Head of caudate nucleus (tissue), 42 donors: Measurements from ENCODE around the gene LRRC8A.
A peak's percentile ranks its signal among the peaks of the same experiment; 100 is the strongest.

ENCODE experiments used
- DNase-seq, 42 donors: peaks; one replicate each; pipeline versions ENCODE4 v3.0.0 to v3.0.0-alpha.2; 2020 to 2021; ENCODE audit warnings: mixed read lengths in 7 of 42
- intact Hi-C: fragments of 100-400 bp; cut with DNase I; formaldehyde crosslinking; loops from one replicate; pipeline ENCODE4 v1.15.0; 2022

The LRRC8A gene

DNA sequence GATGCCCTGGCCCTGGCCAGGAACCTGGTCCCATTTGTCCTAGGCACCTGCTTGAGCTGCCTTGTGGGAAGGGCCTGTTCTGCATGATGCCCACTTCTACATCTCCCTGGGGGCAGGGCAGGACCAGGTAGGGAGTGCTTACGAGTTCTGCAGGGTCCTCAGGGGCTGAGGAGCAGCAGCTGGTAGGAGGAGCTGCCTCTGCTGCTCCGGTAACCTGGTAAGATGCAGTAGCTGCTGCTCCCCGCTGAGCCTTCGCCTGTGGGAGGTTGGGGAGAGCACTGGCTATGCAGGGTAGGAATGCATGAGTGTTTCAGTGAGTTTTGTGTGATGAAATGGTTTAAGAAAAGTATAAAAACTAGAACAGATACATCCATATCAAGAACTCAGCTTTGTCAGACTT is 13.6 kb downstream of the LRRC8A start:
- intact Hi-C loops: no loop called here
- peak in 30 of 42 donors; percentile 30 to 81 (median 60) for DNase-seq

- no peak for DNase-seq
- intact Hi-C loops: no loop called here
These were observed 16.4 kb downstream of the LRRC8A start for GRCh38 chr9:128898382-128898781.

DNA sequence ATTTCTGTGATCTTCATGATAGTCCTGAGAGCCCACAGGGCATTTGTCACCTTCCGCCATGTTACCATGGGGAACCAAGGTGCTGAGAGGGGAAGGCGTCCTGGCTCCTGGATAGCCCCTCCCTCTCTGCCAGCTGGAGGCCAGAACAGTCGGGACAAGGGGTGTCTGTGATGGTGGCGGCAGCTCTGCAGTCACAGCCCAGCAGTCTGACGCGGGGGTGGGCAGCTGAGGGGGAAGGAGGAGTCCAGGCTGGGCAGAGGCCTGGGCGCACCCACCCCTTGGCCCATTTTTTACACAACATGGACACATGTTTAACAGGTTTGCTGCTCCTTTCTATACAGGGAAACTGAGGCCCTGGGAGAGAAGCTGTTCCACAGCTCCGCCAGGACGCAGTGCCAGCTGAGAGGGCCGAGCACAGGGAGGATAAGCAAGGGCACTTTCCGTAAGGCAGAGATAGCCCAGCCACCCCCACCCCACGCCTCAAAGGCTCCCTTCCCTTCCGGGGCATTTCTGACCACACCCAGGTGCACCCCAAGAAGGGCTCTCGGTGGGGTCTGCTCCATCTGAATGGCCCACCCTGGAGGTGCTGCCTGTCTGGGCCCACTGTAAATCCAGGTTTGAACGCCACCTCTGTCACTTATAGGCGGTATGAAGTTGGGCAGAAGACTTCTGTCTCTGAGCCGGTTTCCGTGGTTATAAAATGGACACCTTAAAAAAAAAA is 17.1 kb downstream of the LRRC8A start:
- DNase-seq: peak in 28 of 42 donors; percentile 33 to 79 (median 53)
- intact Hi-C loops: no loop called here

DNA sequence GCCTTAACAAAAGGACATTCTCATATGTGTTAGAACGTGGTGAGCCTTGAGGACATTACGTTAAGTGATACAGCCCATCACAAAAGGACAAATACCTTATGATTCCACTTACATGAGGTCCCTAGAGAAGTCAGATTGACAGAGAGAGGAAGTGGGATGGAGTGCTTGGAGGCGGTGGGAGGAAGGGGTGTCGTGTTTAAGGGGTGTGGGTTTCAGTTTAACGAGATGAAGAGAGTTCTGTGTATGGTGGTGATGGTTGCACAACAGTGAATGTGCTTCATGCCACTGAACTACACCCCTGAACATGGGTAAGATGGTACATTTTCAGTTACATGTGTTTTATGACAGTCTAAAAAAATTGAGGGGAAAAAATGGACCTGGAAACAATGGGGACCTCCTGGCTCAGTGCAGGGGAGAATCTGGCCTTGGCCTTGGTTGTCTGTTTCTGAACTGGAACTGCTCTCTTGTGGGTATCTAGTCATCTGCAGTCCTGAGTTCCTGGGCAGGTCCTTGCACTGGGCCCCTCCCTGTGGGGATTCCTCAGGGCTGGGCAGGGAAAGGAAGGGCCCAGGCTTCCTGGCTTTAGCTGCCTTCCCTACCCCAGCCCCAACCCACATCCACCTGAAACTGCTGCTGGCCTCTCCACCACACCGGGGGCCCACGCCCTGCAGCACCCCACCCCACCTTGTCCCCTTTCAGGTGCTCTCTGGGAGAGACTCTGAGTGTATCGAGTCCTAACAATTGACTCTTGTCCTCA is 17.8 kb downstream of the LRRC8A start:
- intact Hi-C loops: no loop called here
- no peak for DNase-seq

DNA sequence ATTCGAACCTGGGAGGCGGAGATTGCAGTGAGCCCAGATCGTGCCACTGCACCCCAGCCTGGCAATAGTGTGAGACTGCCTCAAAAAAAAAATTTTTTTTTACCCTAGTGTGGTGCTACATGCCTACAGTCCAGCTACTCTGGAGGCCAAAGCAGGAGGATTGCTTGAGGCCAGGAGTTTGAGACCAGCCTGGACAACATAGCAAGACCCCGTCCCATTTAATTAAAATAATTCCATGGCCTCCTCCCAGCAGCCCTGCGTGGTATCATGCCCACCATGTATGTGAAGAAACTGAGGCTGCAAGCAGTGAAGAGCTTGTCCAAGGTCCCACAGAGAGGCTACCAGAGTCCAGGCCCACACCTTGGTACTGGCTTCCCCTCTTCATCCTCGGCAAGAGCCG is 19.4 kb downstream of the LRRC8A start:
- intact Hi-C loops: no loop called here
- no peak for DNase-seq

- intact Hi-C loops: no loop called here
- DNase-seq: no peak
These were observed 19.9 kb downstream of the LRRC8A start for GRCh38 chr9:128901822-128902221.

DNA sequence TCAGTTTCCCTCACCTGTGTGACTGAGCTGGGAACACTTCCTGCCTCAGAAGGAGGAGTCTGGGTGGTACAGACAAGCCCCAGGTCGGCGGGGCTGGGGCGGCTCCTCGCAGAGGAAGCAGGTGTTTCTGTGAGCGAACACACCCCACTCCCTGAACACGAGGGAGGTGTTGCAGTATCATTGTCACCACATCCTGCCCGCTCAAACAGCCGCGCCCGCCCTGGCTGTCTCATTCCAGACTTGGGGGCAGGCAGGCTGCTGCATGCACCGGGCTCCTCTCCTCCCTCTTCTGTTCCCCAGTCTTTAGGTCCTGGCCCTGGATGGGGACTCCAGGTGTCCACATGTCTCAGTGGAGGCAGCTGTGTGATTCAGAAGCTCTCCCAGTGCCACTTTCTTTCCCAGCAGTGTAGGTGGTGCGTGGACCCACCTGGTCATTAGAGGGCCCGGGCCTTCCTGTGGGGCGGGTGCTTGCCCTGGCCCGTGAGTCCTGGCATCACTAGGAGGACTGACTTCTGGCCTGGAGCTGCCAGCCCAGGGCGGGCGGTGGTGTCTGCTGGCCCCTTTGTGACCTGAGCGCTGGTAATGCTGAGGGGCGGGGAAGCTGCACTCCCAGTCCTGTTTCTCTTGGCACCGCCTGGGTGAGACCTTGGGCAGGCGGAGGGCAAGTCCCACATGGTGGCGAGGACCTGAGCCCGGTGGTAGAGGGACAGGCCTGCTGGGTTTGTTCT is 20.6 kb downstream of the LRRC8A start:
- peak in 37 of 42 donors; percentile 30 to 86 (median 62) for DNase-seq
- intact Hi-C loops: no loop called here

DNA sequence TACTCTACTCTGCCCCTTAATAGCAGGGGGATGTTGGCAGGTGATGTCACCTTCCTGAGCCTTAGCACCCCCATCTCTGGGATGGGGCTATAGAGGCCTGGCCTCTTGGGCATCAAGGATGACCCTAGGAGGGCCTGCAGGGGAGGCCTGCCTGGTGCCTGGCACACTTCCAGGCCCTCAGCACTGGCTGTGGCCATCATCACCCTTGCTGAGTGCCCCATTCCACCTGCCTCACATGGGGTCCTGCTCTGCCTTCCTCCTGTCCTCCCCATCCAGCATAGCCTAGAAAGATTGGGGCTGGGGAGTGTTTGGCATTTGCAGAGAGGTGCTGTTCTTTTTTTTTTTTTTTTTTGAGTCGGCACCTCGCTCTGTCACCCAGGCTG is 21.1 kb downstream of the LRRC8A start:
- no peak for DNase-seq
- intact Hi-C loops: no loop called here

GRCh38 chr9:128903871-128904620 is 22.1 kb downstream of the LRRC8A start:
- no peak for DNase-seq
- intact Hi-C loops: no loop called here

- intact Hi-C loops: no loop called here
- no peak for DNase-seq
These were observed 24.0 kb downstream of the LRRC8A start for GRCh38 chr9:128905964-128906363.

DNA sequence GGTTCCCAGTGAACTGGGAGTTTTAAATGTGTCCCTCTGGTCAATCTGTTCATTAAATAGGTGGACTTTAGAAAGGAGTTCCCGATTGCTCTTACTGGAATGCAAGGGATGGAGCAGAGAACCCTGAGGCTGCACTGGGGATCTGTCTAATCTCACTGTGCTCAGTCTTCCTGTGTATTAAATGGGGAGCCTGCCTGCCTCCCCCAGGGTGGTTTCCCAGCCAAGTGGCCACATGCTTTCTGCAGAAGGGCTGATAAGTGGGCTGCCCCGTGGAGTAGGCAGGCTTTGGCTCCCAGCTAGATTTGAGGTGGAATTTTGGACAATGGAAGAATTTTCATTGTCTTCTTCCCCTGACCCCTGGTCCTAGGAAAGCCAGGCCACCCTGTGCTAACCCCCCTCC is 24.8 kb downstream of the LRRC8A start:
- DNase-seq: no peak

DNA sequence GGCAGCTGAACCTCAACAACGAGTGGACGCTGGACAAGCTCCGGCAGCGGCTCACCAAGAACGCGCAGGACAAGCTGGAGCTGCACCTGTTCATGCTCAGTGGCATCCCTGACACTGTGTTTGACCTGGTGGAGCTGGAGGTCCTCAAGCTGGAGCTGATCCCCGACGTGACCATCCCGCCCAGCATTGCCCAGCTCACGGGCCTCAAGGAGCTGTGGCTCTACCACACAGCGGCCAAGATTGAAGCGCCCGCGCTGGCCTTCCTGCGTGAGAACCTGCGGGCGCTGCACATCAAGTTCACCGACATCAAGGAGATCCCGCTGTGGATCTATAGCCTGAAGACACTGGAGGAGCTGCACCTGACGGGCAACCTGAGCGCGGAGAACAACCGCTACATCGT is 26.4 kb downstream of the LRRC8A start:
- no peak for DNase-seq
- intact Hi-C loops: no loop called here

More for the DNA sequence above, 24.8 kb downstream of the LRRC8A start:
- intact Hi-C loops: no loop called here

DNA sequence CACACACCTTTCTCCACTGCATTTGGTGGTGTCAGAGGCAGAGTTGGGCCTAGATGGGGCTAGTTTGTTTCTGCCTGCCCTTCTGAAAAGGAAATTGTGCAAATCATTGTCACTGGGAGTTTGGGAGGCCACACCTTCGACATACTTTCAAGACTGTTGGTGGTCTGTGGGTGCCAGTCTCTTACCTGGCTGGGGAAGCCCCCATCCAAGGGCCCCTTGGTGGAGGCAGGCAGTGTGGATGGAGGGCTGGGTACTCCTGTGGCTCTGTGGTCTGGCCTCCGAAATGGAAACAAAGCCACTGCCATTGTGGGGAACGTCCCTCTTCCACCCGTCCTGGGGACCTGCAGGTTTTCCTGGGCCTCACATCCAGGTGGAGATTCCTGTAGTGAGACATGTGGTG is 27.9 kb downstream of the LRRC8A start:
- no peak for DNase-seq
- intact Hi-C loops: no loop called here

- DNase-seq: no peak
- intact Hi-C loops: no loop called here
These were observed 29.0 kb downstream of the LRRC8A start for GRCh38 chr9:128910906-128911305.

DNA sequence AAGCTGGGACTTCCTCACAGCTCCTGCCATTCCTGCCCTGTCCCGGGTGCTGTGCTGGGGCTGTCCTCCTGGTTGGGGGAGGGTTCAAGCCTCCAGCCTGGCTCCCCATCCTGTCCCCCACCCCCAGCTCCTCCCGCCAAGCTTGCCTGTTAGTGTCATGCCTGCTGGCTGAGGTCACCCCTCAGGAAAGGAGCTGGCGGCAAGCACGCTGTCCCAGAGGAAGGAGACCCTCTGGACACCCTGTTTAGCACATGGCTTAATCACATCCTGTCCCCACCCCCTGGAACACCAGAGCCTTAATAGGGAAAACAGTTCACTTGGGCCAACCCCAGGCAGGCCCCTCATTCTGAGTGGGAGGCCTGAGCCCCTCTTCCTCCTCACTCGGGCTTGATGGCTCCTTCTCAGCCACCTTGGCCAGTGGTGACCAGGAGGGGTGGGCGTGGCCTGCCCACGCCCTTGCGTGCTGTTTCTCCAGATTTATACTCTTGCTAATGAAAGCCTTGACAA is 29.6 kb downstream of the LRRC8A start:
- intact Hi-C loops: no loop called here

GRCh38 chr9:128912270-128912853 is 30.4 kb downstream of the LRRC8A start:
- intact Hi-C loops: no loop called here
- peak in 33 of 42 donors; percentile 30 to 86 (median 60) for DNase-seq

More for the DNA sequence above, 29.6 kb downstream of the LRRC8A start:
- DNase-seq: peak in 5 of 42 donors; percentile 20 to 61 (median 43)

DNA sequence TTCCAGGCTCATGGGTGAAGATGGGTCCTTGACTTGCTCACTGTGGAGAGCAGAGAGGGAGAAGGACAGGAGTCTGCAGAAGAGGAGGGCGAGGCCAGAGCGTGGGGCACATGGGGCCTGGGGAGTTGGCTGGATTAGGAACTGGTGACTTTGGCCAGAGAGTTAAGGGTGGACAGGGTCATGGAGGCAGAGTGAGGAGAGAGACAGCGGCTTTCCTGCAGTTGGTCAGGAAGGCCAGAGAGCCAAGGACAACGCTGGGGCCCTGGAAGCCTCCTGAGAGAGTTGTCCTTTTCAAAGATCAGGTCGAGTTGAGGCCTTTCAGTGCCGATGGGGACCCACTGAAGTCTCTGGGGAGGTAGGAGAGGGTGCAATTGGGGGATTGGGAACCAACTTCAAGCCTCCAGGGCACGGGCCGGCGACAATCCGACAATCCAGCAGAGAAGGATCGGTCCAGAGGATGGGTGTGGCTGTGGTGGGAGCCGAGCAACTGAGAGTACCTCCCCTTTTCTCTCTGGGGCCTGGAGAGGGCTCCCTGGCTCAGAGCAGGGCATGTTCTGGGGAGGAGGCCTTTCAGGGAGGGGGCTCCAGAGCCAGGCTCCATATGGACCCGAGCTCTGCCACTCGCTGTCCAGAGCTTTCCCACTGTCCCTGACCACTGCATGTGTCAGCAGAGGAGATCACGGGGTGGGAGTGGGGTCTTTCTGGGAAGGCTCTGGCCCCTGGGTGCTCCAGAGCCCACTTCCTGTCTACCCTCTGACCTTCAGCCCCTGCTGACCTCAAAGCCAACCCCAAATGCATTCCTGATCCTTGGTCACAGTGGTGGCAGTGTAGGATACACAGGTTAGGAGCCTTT is 31.3 kb downstream of the LRRC8A start:
- intact Hi-C loops: no loop called here
- DNase-seq: no peak
